Measurements from ENCODE around the gene AP4M1.

GRCh38 chr7:100130608-100131453 lies 29.4 kb downstream of the AP4M1 start:
- TF ChIP-seq GATA2 (IDR thresholded peaks at IDR 0.05; ENCODE audit: low read depth, low read length) (no peak), GATA3 (IDR thresholded peaks at IDR 0.05; ENCODE audit: low read depth, low read length) (no peak)
